Measurements from ENCODE around the gene RNF113B.

RNF113B gene

GRCh38 chr13:98134901-98135300 lies 42.2 kb downstream of the RNF113B start:
- no peak for DNase-seq

GRCh38 chr13:98133946-98134345 lies 43.1 kb downstream of the RNF113B start:
- no peak for DNase-seq

GRCh38 chr13:98129059-98129746 lies 47.9 kb downstream of the RNF113B start:
- no peak for DNase-seq
